HG02884 (cell line): ENCODE data around the gene HOXC6.
"Not testable (repeated sequence)": the region's sequence is repeated elsewhere in the genome, so short reads cannot be mapped to it uniquely, and the experiment has no call there.

Experiments
- ATAC-seq: cut with Tn5 transposase; IDR thresholded peaks from one replicate; pipeline ENCODE4 v1.9.1; 2021; ENCODE audit warnings: mild to moderate bottlenecking, moderate library complexity; ENCODE audit not compliant: unreplicated experiment

The HOXC6 gene

GRCh38 chr12:54079115-54079514, 50.9 kb downstream of the HOXC6 start:
- not testable (repeated sequence) for ATAC-seq
